Neural progenitor cell (in vitro differentiated cells): ENCODE data around the gene LSMEM2. TPM values are rescaled to one million over a fixed set of nuclear protein-coding genes. Genes with fewer than 3 reads are reported as not detected.

Source experiments
- DNase-seq: peaks from one replicate; pipeline ENCODE4 v3.0.0-alpha.2; 2016; ENCODE audit warnings: low spot score
- H2AFZ ChIP-seq: fragments of 200-600 bp; sonication (generic); replicated peaks from 2 replicates; pipeline ENCODE4 v1.6.1; 2016; ENCODE audit warnings: antibody characterized with exemption
- H3F3A ChIP-seq: fragments of 200-600 bp; sonication (generic); 2 replicates; pipeline ENCODE4 v1.6.1; 2016; ENCODE audit warnings: antibody characterized with exemption, low read depth
- H3K27ac ChIP-seq: fragments of 200-600 bp; sonication (generic); 2 replicates; pipeline ENCODE4 v1.5.1; 2016; ENCODE audit warnings: mild to moderate bottlenecking
- H3K27me3 ChIP-seq: fragments of 200-600 bp; sonication (generic); 2 replicates; pipeline ENCODE4 v1.6.1; 2016; ENCODE audit warnings: mild to moderate bottlenecking, moderate library complexity
- H3K36me3 ChIP-seq: fragments of 200-600 bp; sonication (generic); 2 replicates; pipeline ENCODE4 v1.5.1; 2016
- H3K4me1 ChIP-seq: fragments of 200-600 bp; sonication (generic); 2 replicates; pipeline ENCODE4 v1.6.1; 2016; ENCODE audit warnings: mixed run types
- H3K4me2 ChIP-seq: fragments of 200-600 bp; sonication (generic); 2 replicates; pipeline ENCODE4 v1.6.1; 2016
- H3K4me3 ChIP-seq: fragments of 200-600 bp; sonication (generic); 2 replicates; pipeline ENCODE4 v1.5.1; 2016
- H3K79me2 ChIP-seq: fragments of 200-600 bp; sonication (generic); 2 replicates; pipeline ENCODE4 v1.6.1; 2016; ENCODE audit warnings: low read depth
- H3K9ac ChIP-seq: fragments of 200-600 bp; sonication (generic); 2 replicates; pipeline ENCODE4 v1.6.1; 2016
- H3K9me3 ChIP-seq: fragments of 200-600 bp; sonication (generic); 2 replicates; pipeline ENCODE4 v1.5.1; 2016; ENCODE audit warnings: low read depth
- H4K20me1 ChIP-seq: fragments of 200-600 bp; sonication (generic); 2 replicates; pipeline ENCODE4 v1.6.1; 2016; ENCODE audit warnings: low read depth
- H3K27ac Mint-ChIP-seq: 3 replicates; pipeline ENCODE4 v1.8.0; 2021; ENCODE audit warnings: mixed read lengths
- H3K27me3 Mint-ChIP-seq: 2 replicates; pipeline ENCODE4 v1.8.0; 2022; ENCODE audit warnings: low read depth, mild to moderate bottlenecking, inconsistent platforms, moderate library complexity, mixed read lengths; ENCODE audit not compliant: insufficient read depth
- H3K36me3 Mint-ChIP-seq: 3 replicates; pipeline ENCODE4 v1.8.0; 2021; ENCODE audit warnings: mixed read lengths
- H3K4me1 Mint-ChIP-seq: 3 replicates; pipeline ENCODE4 v1.8.0; 2021; ENCODE audit warnings: mixed read lengths
- H3K4me3 Mint-ChIP-seq: 3 replicates; pipeline ENCODE4 v1.8.0; 2021; ENCODE audit warnings: mild to moderate bottlenecking, moderate library complexity, mixed read lengths
- H3K9me3 Mint-ChIP-seq: 3 replicates; pipeline ENCODE4 v1.8.0; 2020; ENCODE audit warnings: mixed read lengths
- CTCF ChIP-seq: fragments of 200-600 bp; sonication (generic); IDR thresholded peaks from 2 replicates; pipeline ENCODE4 v1.5.1; 2017; ENCODE audit warnings: antibody characterized with exemption, mild to moderate bottlenecking
- EZH2 ChIP-seq: fragments of 200-600 bp; sonication (generic); IDR thresholded peaks from 2 replicates; pipeline ENCODE4 v1.6.1; 2017; ENCODE audit warnings: antibody characterized with exemption, mild to moderate bottlenecking, moderate library complexity
- EZH2phosphoT487 ChIP-seq: fragments of 200-600 bp; sonication (generic); IDR thresholded peaks from 2 replicates; pipeline ENCODE4 v1.6.1; 2017; ENCODE audit warnings: antibody characterized with exemption
- total RNA-seq: library from RNA; depleted of rRNA; stranded (reverse); fragments of >200 nt; gene quantifications from 2 replicates; pipeline ENCODE4 v1.2.3, GENCODE V29; 2015; ENCODE audit warnings: low replicate concordance

LSMEM2 gene
- total RNA-seq, 1 donor from 2014 or later = not detected

GRCh38 chr3:50275141-50275995 lies 3.5 kb upstream of the LSMEM2 start:
- DNase-seq = peak; percentile 80
- peak overlapping the region; percentile 88 for H3K4me2 ChIP-seq
- no peaks in the 10 kb centered on the region for H4K20me1 ChIP-seq
- H3K4me1 Mint-ChIP-seq = peaks cover 34% of the 10 kb centered on the region
- peak overlapping the region; percentile 73 for H3K4me3 Mint-ChIP-seq
- no peak overlapping the region for H3K9ac ChIP-seq
- H3K79me2 ChIP-seq = no peaks in the 10 kb centered on the region
- peaks cover 17% of the 10 kb centered on the region for H3K27me3 Mint-ChIP-seq
- H3K4me1 ChIP-seq = peaks cover 9% of the 10 kb centered on the region
- H3K4me3 ChIP-seq = peak overlapping the region; percentile 48
- H3K27ac ChIP-seq = no peak overlapping the region
- peak overlapping the region; percentile 69 for H3K27ac Mint-ChIP-seq
- peak overlapping the region; percentile 36 for H2AFZ ChIP-seq
- H3K9me3 ChIP-seq = no peaks in the 10 kb centered on the region
- peaks cover 7% of the 10 kb centered on the region for H3F3A ChIP-seq
- TF ChIP-seq EZH2phosphoT487 (peak; percentile 54), CTCF (no peak), EZH2 (peak; percentile 71)
- peaks cover 59% of the 10 kb centered on the region for H3K27me3 ChIP-seq
- H3K36me3 ChIP-seq = no peaks in the 10 kb centered on the region
- H3K36me3 Mint-ChIP-seq = no peaks in the 10 kb centered on the region
- H3K9me3 Mint-ChIP-seq = no peaks in the 10 kb centered on the region

- peak overlapping the region; percentile 88 for H3K4me2 ChIP-seq
- H3K4me3 ChIP-seq = peak overlapping the region; percentile 48
- H3K36me3 ChIP-seq = no peaks in the 10 kb centered on the region
- peaks cover 59% of the 10 kb centered on the region for H3K27me3 ChIP-seq
- Mint-ChIP-seq H3K4me3 (peak overlapping the region; percentile 73), H3K9me3 (no peaks in the 10 kb centered on the region), H3K27ac (no peak overlapping the region), H3K36me3 (no peaks in the 10 kb centered on the region), H3K4me1 (peaks cover 33% of the 10 kb centered on the region), H3K27me3 (peaks cover 17% of the 10 kb centered on the region)
- H2AFZ ChIP-seq = no peak overlapping the region
- no peaks in the 10 kb centered on the region for H3K79me2 ChIP-seq
- TF ChIP-seq EZH2 (peak; percentile 66), EZH2phosphoT487 (no peak), CTCF (no peak)
- H3F3A ChIP-seq = peaks cover 7% of the 10 kb centered on the region
- H4K20me1 ChIP-seq = no peaks in the 10 kb centered on the region
- H3K9me3 ChIP-seq = no peaks in the 10 kb centered on the region
- no peak overlapping the region for H3K9ac ChIP-seq
- DNase-seq = peak; percentile 49
- H3K4me1 ChIP-seq = peaks cover 9% of the 10 kb centered on the region
- H3K27ac ChIP-seq = no peak overlapping the region
Observed at GRCh38 chr3:50275996-50276761, 2.7 kb upstream of the LSMEM2 start.

- Histone ChIP-seq H4K20me1 (no peaks in the 10 kb centered on the region), H3K79me2 (no peaks in the 10 kb centered on the region), H3K9me3 (no peaks in the 10 kb centered on the region), H3K36me3 (no peaks in the 10 kb centered on the region), H3K4me2 (no peak overlapping the region), H3K27ac (no peak overlapping the region), H3K4me1 (peaks cover 9% of the 10 kb centered on the region), H3K9ac (no peak overlapping the region), H3K27me3 (peaks cover 59% of the 10 kb centered on the region), H3K4me3 (no peak overlapping the region), H2AFZ (no peak overlapping the region), H3F3A (peaks cover 7% of the 10 kb centered on the region)
- no peaks in the 10 kb centered on the region for H3K36me3 Mint-ChIP-seq
- H3K4me3 Mint-ChIP-seq = no peak overlapping the region
- no peak overlapping the region for H3K27ac Mint-ChIP-seq
- no peaks in the 10 kb centered on the region for H3K9me3 Mint-ChIP-seq
- no peak for DNase-seq
- H3K27me3 Mint-ChIP-seq = peaks cover 17% of the 10 kb centered on the region
- H3K4me1 Mint-ChIP-seq = peaks cover 27% of the 10 kb centered on the region
- no peak for TF ChIP-seq EZH2
- no peak for TF ChIP-seq CTCF
Observed at GRCh38 chr3:50276762-50277101, 2.2 kb upstream of the LSMEM2 start.
